GM23338 (cell line): Measurements from ENCODE around the gene ADRB2. TPM values are rescaled to one million over a fixed set of nuclear protein-coding genes. Genes with fewer than 3 reads are reported as not detected.

Experiments used
- ATAC-seq: fragments of 200-7000 bp; cut with Tn5 transposase; 3 replicates; pipeline ENCODE4 v1.9.1; 2020
- DNase-seq: peaks from one replicate; pipeline ENCODE4 v3.0.0-alpha.2; 2015; ENCODE audit warnings: low spot score
- H2AFZ ChIP-seq: fragments of 200-600 bp; sonication (generic); 2 replicates; pipeline ENCODE4 v1.8.0; 2016; ENCODE audit warnings: antibody characterized with exemption, mild to moderate bottlenecking, moderate library complexity
- H3F3A ChIP-seq: fragments of 200-600 bp; sonication (generic); replicated peaks from 2 replicates; pipeline ENCODE4 v1.8.0; 2017; ENCODE audit warnings: antibody characterized with exemption, mixed run types, low read depth
- H3K27ac ChIP-seq: fragments of 200-600 bp; sonication (generic); 2 replicates; pipeline ENCODE4 v1.6.1; 2016; ENCODE audit warnings: low read depth
- H3K27me3 ChIP-seq: fragments of 200-600 bp; sonication (generic); 2 replicates; pipeline ENCODE4 v1.8.0; 2016; ENCODE audit warnings: mild to moderate bottlenecking, mixed run types, moderate library complexity; ENCODE audit not compliant: insufficient read depth
- H3K36me3 ChIP-seq: fragments of 200-600 bp; sonication (generic); 2 replicates; pipeline ENCODE4 v1.8.0; 2016; ENCODE audit warnings: mild to moderate bottlenecking; ENCODE audit not compliant: insufficient read depth
- H3K4me1 ChIP-seq: fragments of 200-600 bp; sonication (generic); 2 replicates; pipeline ENCODE4 v1.8.0; 2016; ENCODE audit warnings: mild to moderate bottlenecking, moderate library complexity; ENCODE audit not compliant: insufficient read depth
- H3K4me2 ChIP-seq: fragments of 200-600 bp; sonication (generic); 2 replicates; pipeline ENCODE4 v1.7.1; 2017; ENCODE audit warnings: mixed run types
- H3K4me3 ChIP-seq: fragments of 200-600 bp; sonication (generic); 2 replicates; pipeline ENCODE4 v1.6.1; 2016; ENCODE audit warnings: mixed run types
- H3K79me2 ChIP-seq: fragments of 200-600 bp; sonication (generic); replicated peaks from 2 replicates; pipeline ENCODE4 v1.8.0; 2017; ENCODE audit warnings: mild to moderate bottlenecking; ENCODE audit not compliant: insufficient read depth
- H3K9me2 ChIP-seq: fragments of 200-600 bp; sonication (generic); 2 replicates; pipeline ENCODE4 v1.8.0; 2017; ENCODE audit not compliant: insufficient read depth
- H4K20me1 ChIP-seq: fragments of 200-600 bp; sonication (generic); replicated peaks from 2 replicates; pipeline ENCODE4 v1.8.0; 2017; ENCODE audit warnings: mild to moderate bottlenecking; ENCODE audit not compliant: insufficient read depth
- H3K27ac Mint-ChIP-seq: 2 replicates; pipeline ENCODE4 v1.8.0; 2020; ENCODE audit warnings: inconsistent platforms, mild to moderate bottlenecking, moderate library complexity, mixed read lengths
- H3K27me3 Mint-ChIP-seq: 3 replicates; pipeline ENCODE4 v1.8.0; 2022; ENCODE audit warnings: low read depth, mild to moderate bottlenecking, moderate library complexity, mixed read lengths, inconsistent platforms; ENCODE audit not compliant: insufficient read depth, poor library complexity
- H3K36me3 Mint-ChIP-seq: 3 replicates; pipeline ENCODE4 v1.8.0; 2021; ENCODE audit warnings: low read depth, mild to moderate bottlenecking, inconsistent platforms, moderate library complexity, mixed read lengths
- H3K4me1 Mint-ChIP-seq: 3 replicates; pipeline ENCODE4 v1.8.0; 2020; ENCODE audit warnings: mild to moderate bottlenecking, inconsistent platforms, mixed read lengths
- H3K4me3 Mint-ChIP-seq: 3 replicates; pipeline ENCODE4 v1.8.0; 2021; ENCODE audit warnings: moderate library complexity, mild to moderate bottlenecking, inconsistent platforms, mixed read lengths
- H3K9me3 Mint-ChIP-seq: 3 replicates; pipeline ENCODE4 v1.8.0; 2020; ENCODE audit warnings: moderate library complexity, mild to moderate bottlenecking, inconsistent platforms, mixed read lengths
- CREB1 ChIP-seq: fragments of 250-450 bp; sonication (Bioruptor Pico); IDR thresholded peaks from 2 replicates; pipeline ENCODE4 v1.5.0; 2020; ENCODE audit warnings: low read depth, mild to moderate bottlenecking, moderate library complexity
- CTCF ChIP-seq, 2 experiments: fragments of 200-600 bp in 1 of 2; sonication (generic) in 1 of 2; conservative IDR thresholded peaks; 2 replicates each; pipeline versions ENCODE4 v1.5.1 to v1.6.1; 2016 to 2017; ENCODE audit warnings: antibody characterized with exemption in 2 of 2, low read depth in 2 of 2, mild to moderate bottlenecking in 2 of 2, moderate library complexity in 1 of 2
- ETS1 ChIP-seq: IDR thresholded peaks from 2 replicates; pipeline ENCODE4 v1.6.1; 2016; ENCODE audit warnings: antibody characterized with exemption
- EZH2 ChIP-seq: fragments of 200-600 bp; sonication (generic); IDR thresholded peaks from one replicate; pipeline ENCODE4 v1.8.0; 2017; ENCODE audit warnings: antibody characterized with exemption, mild to moderate bottlenecking, low read depth; ENCODE audit not compliant: unreplicated experiment
- EZH2phosphoT487 ChIP-seq: fragments of 200-600 bp; sonication (generic); IDR thresholded peaks from one replicate; pipeline ENCODE4 v1.8.1; 2018; ENCODE audit warnings: antibody characterized with exemption; ENCODE audit not compliant: unreplicated experiment
- JUNB ChIP-seq: IDR thresholded peaks from one replicate; pipeline ENCODE4 v1.6.1; 2016; ENCODE audit warnings: antibody characterized with exemption; ENCODE audit not compliant: unreplicated experiment
- POLR2AphosphoS5 ChIP-seq: IDR thresholded peaks from 2 replicates; pipeline ENCODE4 v1.6.1; 2016; ENCODE audit warnings: antibody characterized with exemption, low read depth
- REST ChIP-seq: IDR thresholded peaks from one replicate; pipeline ENCODE4 v1.6.1; 2018; ENCODE audit warnings: antibody characterized with exemption; ENCODE audit not compliant: unreplicated experiment
- STAT1 ChIP-seq: IDR thresholded peaks from one replicate; pipeline ENCODE4 v1.6.1; 2016; ENCODE audit warnings: antibody characterized with exemption; ENCODE audit not compliant: unreplicated experiment
- ZNF114 ChIP-seq: fragments of 250-450 bp; sonication (Bioruptor Pico); IDR thresholded peaks from 2 replicates; pipeline ENCODE4 v1.5.0; 2020; ENCODE audit warnings: mild to moderate bottlenecking, moderate library complexity
- ZNF462 ChIP-seq: fragments of 250-450 bp; sonication (Bioruptor Pico); IDR thresholded peaks from 2 replicates; pipeline ENCODE4 v1.5.0; 2020; ENCODE audit warnings: mild to moderate bottlenecking, moderate library complexity
- polyA plus RNA-seq: library from polyadenylated mRNA; unstranded; fragments of >200 nt; fragmentation: Nextera tagmentation; extraction: Ambion mirVana; gene quantifications from 2 replicates; pipeline ENCODE4 v1.2.1, GENCODE V29; 2016
- total RNA-seq: library from RNA; depleted of rRNA; stranded (reverse); fragments of >200 nt; shearing (Covaris generic); gene quantifications from 2 replicates; pipeline ENCODE4 v1.2.3, GENCODE V29; 2014

The ADRB2 gene
- total and polyA plus RNA-seq, 2 experiments from 2014 or later: 0.44 to 1.3 TPM

- TF ChIP-seq POLR2AphosphoS5 (no peak), ETS1 (no peak)
These were observed 37.8 kb upstream of the ADRB2 start (continued) for GRCh38 chr5:148788636-148789035.

- no peak overlapping the region for H3K4me2 ChIP-seq
- H3K36me3 ChIP-seq: no peaks in the 10 kb centered on the region
- H3K79me2 ChIP-seq: no peaks in the 10 kb centered on the region
- no peaks in the 10 kb centered on the region for H3K4me1 ChIP-seq
- Mint-ChIP-seq H3K4me3 (no peak overlapping the region), H3K9me3 (no peaks in the 10 kb centered on the region), H3K27me3 (peaks cover 2% of the 10 kb centered on the region), H3K27ac (no peak overlapping the region), H3K36me3 (no peaks in the 10 kb centered on the region), H3K4me1 (no peaks in the 10 kb centered on the region)
- H3K27me3 ChIP-seq: no peaks in the 10 kb centered on the region
- H3K9me2 ChIP-seq: no peaks in the 10 kb centered on the region
- H3F3A ChIP-seq: no peaks in the 10 kb centered on the region
- H2AFZ ChIP-seq: no peak overlapping the region
- no peaks in the 10 kb centered on the region for H4K20me1 ChIP-seq
- H3K4me3 ChIP-seq: no peak overlapping the region
- H3K27ac ChIP-seq: no peak overlapping the region
- no peak for DNase-seq
- ATAC-seq: no peak
- TF ChIP-seq EZH2: no peak
- TF ChIP-seq ZNF114: no peak
- no peak for TF ChIP-seq STAT1
- TF ChIP-seq REST: no peak
- TF ChIP-seq CTCF (conservative IDR thresholded peaks at IDR 0.05; ENCODE audit: low read depth in 2 of 2): no peak
- no peak for TF ChIP-seq JUNB
- no peak for TF ChIP-seq EZH2phosphoT487
- TF ChIP-seq POLR2AphosphoS5: no peak
- TF ChIP-seq ZNF462 (CRISPR knock-in tag): no peak
- TF ChIP-seq CREB1 (CRISPR knock-in tag): no peak
These were observed 35.7 kb upstream of the ADRB2 start for GRCh38 chr5:148790545-148791333.
